Keratinocyte (primary cell): ENCODE results near the gene IL7R.

Source experiments
- EZH2 ChIP-seq: IDR thresholded peaks from one replicate; pipeline ENCODE4 v1.6.1; 2012; ENCODE audit warnings: inconsistent platforms, mild to moderate bottlenecking, low read length, moderate library complexity
- TF ChIP-seq, protein P1 (sequence below), 3 experiments: IDR thresholded peaks in 1 of 3; conservative IDR thresholded peaks in 1 of 3; optimal IDR thresholded peaks in 1 of 3; 2 replicates in 2 of 3; 3 replicates in 1 of 3; pipeline versions ENCODE3 to v1.5.1; 2011; ENCODE audit warnings: low read length in 3 of 3, mild to moderate bottlenecking in 3 of 3, moderate library complexity in 2 of 3, control low read depth in 1 of 3, inconsistent platforms in 1 of 3; ENCODE audit not compliant: insufficient read depth in 2 of 3; ENCODE audit errors: extremely low read depth in 1 of 3

DNA sequence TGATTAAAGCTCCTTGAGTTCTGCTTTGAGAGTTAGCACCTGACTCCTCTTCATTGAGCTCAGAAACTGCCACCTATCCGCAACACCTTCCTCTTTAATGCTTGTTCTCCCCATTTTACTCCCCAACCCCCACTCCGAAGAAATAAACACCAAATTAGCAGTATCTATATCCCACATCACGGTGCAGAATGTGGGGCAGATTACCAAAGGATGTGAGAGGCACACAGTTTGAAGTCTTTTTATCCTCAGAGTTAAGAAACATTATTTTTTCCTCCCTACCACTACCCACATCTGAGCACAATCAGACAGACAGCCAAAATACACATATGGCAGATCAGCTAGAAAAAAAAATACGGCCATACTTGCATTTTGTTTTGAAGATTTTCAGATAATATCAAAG, 26.1 kb upstream of the IL7R start:
- TF ChIP-seq, protein P1, sequence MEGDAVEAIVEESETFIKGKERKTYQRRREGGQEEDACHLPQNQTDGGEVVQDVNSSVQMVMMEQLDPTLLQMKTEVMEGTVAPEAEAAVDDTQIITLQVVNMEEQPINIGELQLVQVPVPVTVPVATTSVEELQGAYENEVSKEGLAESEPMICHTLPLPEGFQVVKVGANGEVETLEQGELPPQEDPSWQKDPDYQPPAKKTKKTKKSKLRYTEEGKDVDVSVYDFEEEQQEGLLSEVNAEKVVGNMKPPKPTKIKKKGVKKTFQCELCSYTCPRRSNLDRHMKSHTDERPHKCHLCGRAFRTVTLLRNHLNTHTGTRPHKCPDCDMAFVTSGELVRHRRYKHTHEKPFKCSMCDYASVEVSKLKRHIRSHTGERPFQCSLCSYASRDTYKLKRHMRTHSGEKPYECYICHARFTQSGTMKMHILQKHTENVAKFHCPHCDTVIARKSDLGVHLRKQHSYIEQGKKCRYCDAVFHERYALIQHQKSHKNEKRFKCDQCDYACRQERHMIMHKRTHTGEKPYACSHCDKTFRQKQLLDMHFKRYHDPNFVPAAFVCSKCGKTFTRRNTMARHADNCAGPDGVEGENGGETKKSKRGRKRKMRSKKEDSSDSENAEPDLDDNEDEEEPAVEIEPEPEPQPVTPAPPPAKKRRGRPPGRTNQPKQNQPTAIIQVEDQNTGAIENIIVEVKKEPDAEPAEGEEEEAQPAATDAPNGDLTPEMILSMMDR (optimal IDR thresholded peaks at IDR 0.05 in 1 of 3, IDR thresholded peaks at IDR 0.05 in 1 of 3, conservative IDR thresholded peaks at IDR 0.05 in 1 of 3; ENCODE audit: extremely low read depth in 1 of 3, insufficient read depth in 2 of 3, low read length in 3 of 3): no peak
- no peak for TF ChIP-seq EZH2
